K562 (cell line): Measurements from ENCODE around the gene KDM4C. TPM values are rescaled to one million over a fixed set of nuclear protein-coding genes. Genes with fewer than 3 reads are reported as not detected.

Source experiments
- ATAC-seq: fragments of 200-7000 bp; cut with Tn5 transposase; 3 replicates; pipeline ENCODE4 v1.9.1; 2020; ENCODE audit warnings: moderate library complexity
- BruUV-seq: library from RNA; stranded (reverse); fragments of 400-500 nt; replicated peaks from 2 replicates; lab custom pipeline; 2021; lab: Mats Ljungman, UMichigan
- CTCF ChIA-PET: fragments of 300-600 bp; formaldehyde crosslinking; extraction: SDS; loops from one replicate; lab custom pipeline; 2021; ENCODE audit warnings: low intra/inter-chr PET ratio; lab: Yijun Ruan, JAX
- POLR2A ChIA-PET: fragments of 300-600, 350-650 bp; sonication (Branson Sonifier 250); formaldehyde crosslinking; extraction: SDS; loops from one replicate; lab custom pipeline; 2021; ENCODE audit warnings: antibody characterized with exemption, inconsistent platforms; lab: Yijun Ruan, JAX
- DNase-seq, 4 experiments: peaks; one replicate each; pipeline versions ENCODE4 v3.0.0 to v3.0.0-alpha.2; 2011 to 2018; ENCODE audit warnings: low spot score in 3 of 4, mixed read lengths in 3 of 4; ENCODE audit errors: extremely low read depth in 1 of 4
- FAIRE-seq: peaks from 2 replicates; lab custom pipeline; 2011; peaks lifted over from hg19 to GRCh38; lab: Jason Lieb, UNC
- H2AFZ ChIP-seq: 2 replicates; pipeline ENCODE4 v1.6.0; 2011; ENCODE audit warnings: low read depth, low read length, control low read depth, inconsistent platforms
- H3K27ac ChIP-seq: fragments of 200-600 bp; 3 replicates; pipeline ENCODE4 v1.8.0; 2011; ENCODE audit warnings: low read depth, mild to moderate bottlenecking, control low read depth, inconsistent platforms, low read length, moderate library complexity, mixed read lengths; ENCODE audit errors: extremely low read depth
- H3K27me3 ChIP-seq, 2 experiments: fragments of 300-600 bp in 1 of 2; 2 replicates in 1 of 2; 3 replicates in 1 of 2; pipeline versions ENCODE4 v1.6.0 to v1.8.0; 2011; ENCODE audit warnings: inconsistent platforms in 2 of 2, low read length in 2 of 2, mild to moderate bottlenecking in 1 of 2, mixed read lengths in 1 of 2, moderate library complexity in 1 of 2; ENCODE audit not compliant: control insufficient read depth in 2 of 2, insufficient read depth in 2 of 2
- H3K36me3 ChIP-seq: fragments of 300-600 bp; 3 replicates; pipeline ENCODE4 v1.8.0; 2011; ENCODE audit warnings: mild to moderate bottlenecking, low read length, inconsistent platforms; ENCODE audit not compliant: control insufficient read depth, insufficient read depth
- H3K4me1 ChIP-seq, 2 experiments: fragments of 200-600 bp in 1 of 2; replicated peaks in 1 of 2; 2 replicates in 1 of 2; 3 replicates in 1 of 2; pipeline versions ENCODE4 v1.5.1 to v1.8.0; 2011; ENCODE audit warnings: inconsistent platforms in 2 of 2, low read length in 2 of 2, mild to moderate bottlenecking in 1 of 2, mixed read lengths in 1 of 2, moderate library complexity in 1 of 2; ENCODE audit not compliant: control insufficient read depth in 2 of 2, insufficient read depth in 2 of 2
- H3K4me2 ChIP-seq: 2 replicates; pipeline ENCODE4 v1.6.1; 2011; ENCODE audit warnings: low read length, control low read depth, inconsistent platforms, mixed read lengths; ENCODE audit not compliant: insufficient read depth
- H3K4me3 ChIP-seq: fragments of 200-600 bp; sonication (generic), shearing (Covaris generic); 2 replicates; pipeline ENCODE4 v1.5.1; 2016; ENCODE audit warnings: control low read depth, inconsistent platforms
- H3K79me2 ChIP-seq: fragments of 200-600 bp; 3 replicates; pipeline ENCODE4 v1.8.0; 2011; ENCODE audit warnings: low read length, inconsistent platforms; ENCODE audit not compliant: control insufficient read depth, insufficient read depth
- H3K9ac ChIP-seq, 2 experiments: 2 replicates each; pipeline versions ENCODE4 v1.6.0 to v1.6.1; 2011; ENCODE audit warnings: low read depth in 2 of 2, low read length in 2 of 2, control low read depth in 1 of 2, inconsistent platforms in 1 of 2, mild to moderate bottlenecking in 1 of 2, mixed read lengths in 1 of 2; ENCODE audit not compliant: insufficient read depth in 1 of 2
- H3K9me1 ChIP-seq: one replicate; pipeline ENCODE4 v1.6.0; 2011; ENCODE audit warnings: inconsistent platforms, mild to moderate bottlenecking, low read length, moderate library complexity; ENCODE audit not compliant: control insufficient read depth, insufficient read depth
- H3K9me3 ChIP-seq: replicated peaks from 2 replicates; pipeline ENCODE4 v1.5.1; 2011; ENCODE audit warnings: low read depth, low read length, inconsistent platforms; ENCODE audit not compliant: control insufficient read depth, insufficient read depth
- H4K20me1 ChIP-seq: replicated peaks from 2 replicates; pipeline ENCODE4 v1.6.1; 2011; ENCODE audit warnings: low read length, inconsistent platforms, mixed read lengths; ENCODE audit not compliant: control insufficient read depth, insufficient read depth
- ATF3 ChIP-seq, 2 experiments: fragments of 450-650 bp in 1 of 2; sonication (generic) in 1 of 2; formaldehyde crosslinking in 1 of 2; IDR thresholded peaks in 1 of 2; conservative IDR thresholded peaks in 1 of 2; 2 replicates each; pipeline versions ENCODE4 v1.6.1 to v1.8.1; 2016 to 2023; ENCODE audit warnings: mild to moderate bottlenecking in 2 of 2, moderate library complexity in 2 of 2, inconsistent platforms in 1 of 2, missing genetic modification reagents in 1 of 2
- GABPA ChIP-seq: fragments of 200-800 bp; sonication (Bioruptor generic); conservative IDR thresholded peaks from 2 replicates; pipeline ENCODE4 v1.6.1; 2016; ENCODE audit warnings: low read depth, missing genetic modification characterization, missing compliant biosample characterization
- NFRKB ChIP-seq: fragments of 450-650 bp; IDR thresholded peaks from 2 replicates; pipeline ENCODE4 v1.6.1; 2016; ENCODE audit warnings: low read depth
- POLR2B ChIP-seq: fragments of 450-650 bp; IDR thresholded peaks from 2 replicates; pipeline ENCODE4 v1.6.1; 2018; ENCODE audit warnings: low read depth; ENCODE audit not compliant: partially characterized antibody
- RBM14 ChIP-seq: fragments of 200-400 bp; formaldehyde crosslinking; IDR thresholded peaks from 2 replicates; pipeline ENCODE4 v1.6.1; 2018; ENCODE audit warnings: low read depth, mild to moderate bottlenecking, low read length, moderate library complexity, borderline replicate concordance; ENCODE audit not compliant: insufficient read depth
- TRIM24 ChIP-seq, 2 experiments: fragments of 450-650 bp; IDR thresholded peaks; 2 replicates each; pipeline ENCODE4 v1.6.1; 2016
- ZBTB8A ChIP-seq: fragments of 450-650 bp; IDR thresholded peaks from 2 replicates; pipeline ENCODE4 v1.6.1; 2018; ENCODE audit warnings: mild to moderate bottlenecking, moderate library complexity; ENCODE audit not compliant: partially characterized antibody
- ZNF586 ChIP-seq: fragments of 450-650 bp; formaldehyde crosslinking; conservative IDR thresholded peaks from 2 replicates; pipeline ENCODE4 v1.4.0; 2020; ENCODE audit warnings: mild to moderate bottlenecking, moderate library complexity
- WGBS: fragments of 100-300 bp; shearing (Covaris generic); methylation state at CpG from one replicate; pipeline ENCODE4 v1.1.6; 2016; ENCODE audit warnings: low coverage, mixed read lengths; ENCODE audit not compliant: insufficient coverage; ENCODE audit errors: missing lambda C conversion rate; 5-methylcytosine and 5-hydroxymethylcytosine counted together
- in situ Hi-C: fragments of 300-500 bp; cut with MboI; formaldehyde crosslinking; loops from 4 replicates; pipeline ENCODE4 v1.15.0; 2018; ENCODE audit warnings: inconsistent platforms, mixed read lengths
- intact Hi-C: fragments of 100-400 bp; cut with micrococcal nuclease; formaldehyde crosslinking; loops from 2 replicates; pipeline ENCODE4 v1.14.2; 2022
- polyA plus RNA-seq, 8 experiments: library from polyadenylated mRNA; depleted of rRNA in 4 of 8; stranded (reverse) in 5 of 8; unstranded in 3 of 8; fragments of >200 nt; fragmentation: Nextera tagmentation in 2 of 8; fragmentation: Illumina TruSeq in 1 of 8; extraction: Ambion mirVana in 2 of 8; extraction: Trizol in 1 of 8; gene quantifications; 2 replicates each; pipeline versions ENCODE4 v1.2.1 to v1.2.3, GENCODE V29; 2011 to 2014; ENCODE audit warnings: inconsistent platforms in 1 of 8, missing spikeins in 1 of 8
- total RNA-seq, 7 experiments: library from RNA; depleted of rRNA in 6 of 7; stranded (reverse); fragments of >200 nt in 6 of 7; fragmentation: Illumina TruSeq in 2 of 7; extraction: Trizol in 2 of 7; gene quantifications; 2 replicates each; pipeline versions ENCODE4 v1.2.1 to v1.2.3, GENCODE V29; 2011 to 2021; ENCODE audit warnings: low replicate concordance in 1 of 7

Gene KDM4C
- total and polyA plus RNA-seq, 9 of the 15 experiments (the other 6 are each of a cell fraction or from before 2014, with no cell fraction given), result 5.4 to 17.0 (median 12.6) TPM

GRCh38 chr9:6896562-6896961, 138.8 kb downstream of the KDM4C start (continued):
- TF ChIP-seq NFRKB (no peak), ZNF586 (CRISPR knock-in tag) (no peak), POLR2B (no peak), ZBTB8A (no peak), ATF3 (IDR thresholded peaks at IDR 0.05) (peak; percentile 77), ATF3 (CRISPR knock-in tag; conservative IDR thresholded peaks at IDR 0.05) (no peak), RBM14 (no peak), TRIM24 (IDR thresholded peaks at IDR 0.05) (peak; percentile 50 to 62; a peak in 2 of 4 replicates)
- TF ChIP-seq, all 486 proteins: peak for 34

- Histone ChIP-seq H3K36me3 (peaks cover 3% of the 10 kb centered on the region), H3K4me3 (no peak overlapping the region), H3K9me1 (no peaks in the 10 kb centered on the region), H3K4me1 (peaks cover 0 to 32% of the 10 kb centered on the region in 2 experiments; a peak in 3 of 5 replicates), H3K27me3 (no peaks in the 10 kb centered on the region), H3K79me2 (no peaks in the 10 kb centered on the region; the same call in 2 of the 3 replicates), H2AFZ (no peak overlapping the region), H4K20me1 (no peaks in the 10 kb centered on the region), H3K9ac (no peak overlapping the region), H3K9me3 (no peaks in the 10 kb centered on the region), H3K4me2 (no peak overlapping the region), H3K27ac (no peak overlapping the region)
- CTCF ChIA-PET, result no interaction called here
- DNase-seq, result no peak
- 100% methylated on average over 1 of the region's 1 CpG for WGBS
- BruUV-seq, result no TSS peak
- POLR2A ChIA-PET, result no interaction called here
- intact Hi-C loops (no loop called here), in situ Hi-C loops (no loop called here)
- TF ChIP-seq GABPA (tag), result no peak
- no peak for ATAC-seq
- no peak for FAIRE-seq
Measured at GRCh38 chr9:6897207-6897822, 139.5 kb downstream of the KDM4C start.
